ENCODE results near the gene LIG1.

GRCh38 chr19:48127561-48127960, 42.6 kb downstream of the LIG1 start:
- TF ChIP-seq CTCF (IDR thresholded peaks at IDR 0.05; ENCODE audit: insufficient read depth, low read depth, low read length) (no peak), EZH2 (IDR thresholded peaks at IDR 0.05; ENCODE audit: insufficient read depth, low read length) (no peak)
